Measurements from ENCODE around the gene ZSWIM5.
"Not testable (repeated sequence)": the region's sequence is repeated elsewhere in the genome, so short reads cannot be mapped to it uniquely, and the experiment has no call there.

- TF ChIP-seq CTCF (optimal IDR thresholded peaks at IDR 0.05 in 1 of 3, IDR thresholded peaks at IDR 0.05 in 1 of 3, conservative IDR thresholded peaks at IDR 0.05 in 1 of 3; ENCODE audit: extremely low read depth in 1 of 3, insufficient read depth in 2 of 3, low read length in 3 of 3); EZH2 (IDR thresholded peaks at IDR 0.05; ENCODE audit: low read length): not testable (repeated sequence)
These were observed 204.8 kb downstream of the ZSWIM5 start for GRCh38 chr1:45001576-45001975.

Data from keratinocyte (primary cell).